H9 (cell line): Measurements from ENCODE around the gene MTCL1. TPM values are rescaled to one million over a fixed set of nuclear protein-coding genes. Genes with fewer than 3 reads are reported as not detected.
A peak's percentile ranks its signal among the peaks of the same experiment; 100 is the strongest.

Experiments
- DNase-seq: peaks from one replicate; pipeline ENCODE4 v3.0.0-alpha.2; 2017
- H2AFZ ChIP-seq: one replicate; pipeline ENCODE4 v1.6.1; 2013; ENCODE audit warnings: mild to moderate bottlenecking, low read length, control low read depth, moderate library complexity
- H2AK5ac ChIP-seq: 2 replicates; pipeline ENCODE4 v1.6.1; 2013; ENCODE audit warnings: low read length, control low read depth, mixed read lengths; ENCODE audit not compliant: insufficient read length
- H2BK120ac ChIP-seq: one replicate; pipeline ENCODE4 v1.6.1; 2013; ENCODE audit warnings: low read depth, mild to moderate bottlenecking, low read length, control low read depth, inconsistent platforms; ENCODE audit not compliant: poor library complexity, severe bottlenecking
- H2BK12ac ChIP-seq: 2 replicates; pipeline ENCODE4 v1.6.1; 2013; ENCODE audit warnings: low read length, control low read depth, mixed read lengths, low read depth; ENCODE audit not compliant: insufficient read length
- H2BK15ac ChIP-seq: 2 replicates; pipeline ENCODE4 v1.6.1; 2013; ENCODE audit warnings: low read depth, low read length, control low read depth
- H2BK20ac ChIP-seq: one replicate; pipeline ENCODE4 v1.6.1; 2013; ENCODE audit warnings: low read depth, mild to moderate bottlenecking, low read length, control low read depth, inconsistent platforms; ENCODE audit not compliant: poor library complexity, severe bottlenecking
- H2BK5ac ChIP-seq: 2 replicates; pipeline ENCODE4 v1.6.1; 2013; ENCODE audit warnings: low read length, control low read depth, mixed read lengths; ENCODE audit not compliant: insufficient read length
- H3K14ac ChIP-seq: 2 replicates; pipeline ENCODE4 v1.6.1; 2013; ENCODE audit warnings: low read length, control low read depth; ENCODE audit not compliant: insufficient read depth
- H3K18ac ChIP-seq: 2 replicates; pipeline ENCODE4 v1.6.1; 2013; ENCODE audit warnings: low read depth, mild to moderate bottlenecking, mixed read lengths, low read length, control low read depth; ENCODE audit not compliant: insufficient read length
- H3K23ac ChIP-seq: 2 replicates; pipeline ENCODE4 v1.6.1; 2013; ENCODE audit warnings: low read length, control low read depth, mixed read lengths, low read depth; ENCODE audit not compliant: insufficient read length
- H3K23me2 ChIP-seq: 2 replicates; pipeline ENCODE4 v1.6.1; 2013; ENCODE audit warnings: low read depth, mild to moderate bottlenecking, mixed read lengths, low read length, control low read depth; ENCODE audit not compliant: insufficient read length, poor library complexity, severe bottlenecking
- H3K27ac ChIP-seq: 2 replicates; pipeline ENCODE4 v1.5.1; 2013; ENCODE audit warnings: low read length, control low read depth, mixed read lengths, low read depth; ENCODE audit not compliant: insufficient read length
- H3K27me3 ChIP-seq: 2 replicates; pipeline ENCODE4 v1.6.1; 2013; ENCODE audit warnings: low read length, control low read depth, inconsistent platforms; ENCODE audit not compliant: insufficient read depth
- H3K4ac ChIP-seq: 2 replicates; pipeline ENCODE4 v1.6.1; 2013; ENCODE audit warnings: low read depth, mild to moderate bottlenecking, control low read depth, inconsistent platforms, low read length, moderate library complexity
- H3K4me1 ChIP-seq: 2 replicates; pipeline ENCODE4 v1.6.1; 2013; ENCODE audit warnings: low read length, control low read depth, inconsistent platforms; ENCODE audit not compliant: insufficient read depth
- H3K4me2 ChIP-seq: 2 replicates; pipeline ENCODE4 v1.6.1; 2013; ENCODE audit warnings: low read length, control low read depth, mixed read lengths; ENCODE audit not compliant: insufficient read length, insufficient read depth
- H3K56ac ChIP-seq: 2 replicates; pipeline ENCODE4 v1.6.1; 2013; ENCODE audit warnings: low read depth, mild to moderate bottlenecking, mixed read lengths, low read length, control low read depth; ENCODE audit not compliant: insufficient read length
- H3K79me1 ChIP-seq: 2 replicates; pipeline ENCODE4 v1.6.1; 2013; ENCODE audit warnings: low read depth, mild to moderate bottlenecking, moderate library complexity, low read length, control low read depth, inconsistent platforms; ENCODE audit not compliant: insufficient read depth, poor library complexity, severe bottlenecking
- H3K79me2 ChIP-seq: 2 replicates; pipeline ENCODE4 v1.6.1; 2013; ENCODE audit warnings: low read length, control low read depth, inconsistent platforms; ENCODE audit not compliant: insufficient read depth
- H3K9ac ChIP-seq: 2 replicates; pipeline ENCODE4 v1.6.1; 2013; ENCODE audit warnings: low read length, control low read depth, mixed read lengths; ENCODE audit not compliant: insufficient read length; ENCODE audit errors: extremely low read depth
- H3K9me3 ChIP-seq: one replicate; pipeline ENCODE4 v1.6.1; 2013; ENCODE audit warnings: low read depth, low read length, inconsistent platforms; ENCODE audit not compliant: control insufficient read depth
- H3T11ph ChIP-seq: one replicate; pipeline ENCODE4 v1.6.1; 2013; ENCODE audit warnings: mild to moderate bottlenecking, low read length, control low read depth, inconsistent platforms
- H4K20me1 ChIP-seq: one replicate; pipeline ENCODE4 v1.6.1; 2013; ENCODE audit not compliant: control insufficient read depth, insufficient read length, insufficient read depth
- H4K5ac ChIP-seq: 2 replicates; pipeline ENCODE4 v1.6.1; 2013; ENCODE audit warnings: low read depth, mild to moderate bottlenecking, mixed read lengths, low read length, control low read depth; ENCODE audit not compliant: insufficient read length
- H4K8ac ChIP-seq: replicated peaks from 2 replicates; pipeline ENCODE4 v1.6.1; 2013; ENCODE audit warnings: low read length, control low read depth, mixed read lengths, low read depth; ENCODE audit not compliant: insufficient read length
- H4K91ac ChIP-seq: 2 replicates; pipeline ENCODE4 v1.6.1; 2013; ENCODE audit warnings: low read depth, mild to moderate bottlenecking, moderate library complexity, mixed read lengths, low read length, control low read depth; ENCODE audit not compliant: insufficient read length
- H3K27ac Mint-ChIP-seq, 3 experiments: 2 replicates in 2 of 3; 3 replicates in 1 of 3; pipeline ENCODE4 v1.8.0; 2020 to 2021; ENCODE audit warnings: mixed read lengths in 3 of 3, mild to moderate bottlenecking in 1 of 3, moderate library complexity in 1 of 3
- H3K27me3 Mint-ChIP-seq: 2 replicates; pipeline ENCODE4 v1.8.0; 2021; ENCODE audit warnings: low read depth, mild to moderate bottlenecking, moderate library complexity, mixed read lengths
- H3K36me3 Mint-ChIP-seq, 3 experiments: 2 replicates in 2 of 3; 3 replicates in 1 of 3; pipeline ENCODE4 v1.8.0; 2020 to 2021; ENCODE audit warnings: low read depth in 3 of 3, mixed read lengths in 3 of 3; ENCODE audit not compliant: insufficient read depth in 1 of 3
- H3K4me1 Mint-ChIP-seq, 2 experiments: 2 replicates each; pipeline ENCODE4 v1.8.0; 2020; ENCODE audit warnings: mixed read lengths in 2 of 2
- H3K4me3 Mint-ChIP-seq, 2 experiments: 2 replicates in 1 of 2; 3 replicates in 1 of 2; pipeline ENCODE4 v1.8.0; 2020 to 2021; ENCODE audit warnings: mild to moderate bottlenecking in 2 of 2, mixed read lengths in 2 of 2, moderate library complexity in 1 of 2
- H3K9me3 Mint-ChIP-seq, 2 experiments: 2 replicates in 1 of 2; 3 replicates in 1 of 2; pipeline ENCODE4 v1.8.0; 2020; ENCODE audit warnings: mild to moderate bottlenecking in 2 of 2, mixed read lengths in 2 of 2, moderate library complexity in 1 of 2
- WGBS: extraction: QIAGEN DNeasy Blood & Tissue Kit; methylation state at CpG from one replicate; pipeline ENCODE4 v1.1.7; 2013; ENCODE audit warnings: missing lambda C conversion rate, low lambda C conversion rate, mixed read lengths; ENCODE audit not compliant: insufficient read length; ENCODE audit errors: extremely low coverage; 5-methylcytosine and 5-hydroxymethylcytosine counted together
- total RNA-seq: library from RNA; stranded (reverse); gene quantifications from 2 replicates; pipeline ENCODE4 v1.2.1, GENCODE V29; 2021
- TF ChIP-seq, protein P1 (sequence below): fragments of 200-600 bp; sonication (generic); conservative IDR thresholded peaks from 3 replicates; pipeline ENCODE4 v1.8.0; 2021; ENCODE audit warnings: antibody characterized with exemption, mild to moderate bottlenecking

Gene MTCL1
- total RNA-seq, 1 experiment from 2014 or later = 50.7 TPM

DNA sequence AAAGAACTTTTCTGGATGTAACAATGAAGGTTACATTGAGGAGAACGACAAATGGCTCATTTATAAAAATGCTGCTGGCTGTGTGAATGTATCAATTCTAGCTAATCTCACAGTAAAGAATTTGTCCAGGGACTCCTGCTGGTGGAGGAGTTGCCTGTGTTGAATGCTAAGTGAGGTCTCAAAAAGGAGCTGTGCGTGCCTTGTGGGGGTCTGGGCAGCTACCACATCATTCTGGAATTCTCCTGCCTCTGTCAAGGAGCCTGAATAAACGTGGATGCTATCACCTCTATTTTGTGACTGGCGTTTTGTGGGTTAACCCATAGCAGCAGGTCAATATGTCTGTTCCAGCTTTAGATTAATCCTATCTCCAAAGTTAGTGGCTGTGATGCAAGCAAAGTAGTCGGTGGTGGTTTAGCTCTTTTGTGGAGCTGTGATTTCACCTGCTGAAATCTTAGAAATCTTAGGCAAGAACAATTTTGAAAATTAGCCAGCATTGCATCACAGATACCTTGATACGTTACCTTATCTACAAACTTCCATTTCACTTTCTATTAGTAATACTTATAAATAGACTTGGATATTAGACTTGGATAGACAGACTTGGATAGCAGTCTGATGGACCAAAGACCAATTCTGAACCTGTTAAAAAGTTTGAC lies 96.8 kb downstream of the MTCL1 start:
- H3K4me2 ChIP-seq = no peak overlapping the region
- no peak for DNase-seq
- no peak overlapping the region for H3K27ac ChIP-seq

More for the DNA sequence above, 96.8 kb downstream of the MTCL1 start:
- Histone ChIP-seq H2BK120ac (no peak overlapping the region), H3K23me2 (no peaks in the 10 kb centered on the region), H2BK20ac (no peak overlapping the region), H2BK15ac (no peak overlapping the region), H3K9ac (no peak overlapping the region), H3K27me3 (no peaks in the 10 kb centered on the region), H3K79me1 (no peaks in the 10 kb centered on the region), H2AFZ (no peak overlapping the region), H3K4ac (no peak overlapping the region), H2BK5ac (no peak overlapping the region), H4K5ac (no peak overlapping the region), H2BK12ac (no peak overlapping the region), H3K14ac (no peak overlapping the region), H3K23ac (no peak overlapping the region), H4K91ac (no peak overlapping the region), H3K79me2 (no peaks in the 10 kb centered on the region), H3T11ph (no peak overlapping the region), H3K9me3 (no peaks in the 10 kb centered on the region), H3K18ac (no peak overlapping the region), H4K20me1 (no peaks in the 10 kb centered on the region), H2AK5ac (no peak overlapping the region), H3K4me1 (peaks cover 7% of the 10 kb centered on the region), H3K56ac (no peak overlapping the region), H4K8ac (no peak overlapping the region)
- Mint-ChIP-seq H3K9me3 (no peaks in the 10 kb centered on the region), H3K4me3 (no peak overlapping the region), H3K27ac (peak overlapping the region in 1 of 3 experiments; percentile 98; a peak in 4 of 7 replicates), H3K27me3 (no peaks in the 10 kb centered on the region), H3K36me3 (peaks cover 0 to 38% (median 34%) of the 10 kb centered on the region in 3 experiments; a peak in 6 of 7 replicates), H3K4me1 (peaks cover 37 to 40% of the 10 kb centered on the region in 2 experiments)
- no CpG with 5 or more reads among the region's 6 CpGs for WGBS
- TF ChIP-seq, protein P1, sequence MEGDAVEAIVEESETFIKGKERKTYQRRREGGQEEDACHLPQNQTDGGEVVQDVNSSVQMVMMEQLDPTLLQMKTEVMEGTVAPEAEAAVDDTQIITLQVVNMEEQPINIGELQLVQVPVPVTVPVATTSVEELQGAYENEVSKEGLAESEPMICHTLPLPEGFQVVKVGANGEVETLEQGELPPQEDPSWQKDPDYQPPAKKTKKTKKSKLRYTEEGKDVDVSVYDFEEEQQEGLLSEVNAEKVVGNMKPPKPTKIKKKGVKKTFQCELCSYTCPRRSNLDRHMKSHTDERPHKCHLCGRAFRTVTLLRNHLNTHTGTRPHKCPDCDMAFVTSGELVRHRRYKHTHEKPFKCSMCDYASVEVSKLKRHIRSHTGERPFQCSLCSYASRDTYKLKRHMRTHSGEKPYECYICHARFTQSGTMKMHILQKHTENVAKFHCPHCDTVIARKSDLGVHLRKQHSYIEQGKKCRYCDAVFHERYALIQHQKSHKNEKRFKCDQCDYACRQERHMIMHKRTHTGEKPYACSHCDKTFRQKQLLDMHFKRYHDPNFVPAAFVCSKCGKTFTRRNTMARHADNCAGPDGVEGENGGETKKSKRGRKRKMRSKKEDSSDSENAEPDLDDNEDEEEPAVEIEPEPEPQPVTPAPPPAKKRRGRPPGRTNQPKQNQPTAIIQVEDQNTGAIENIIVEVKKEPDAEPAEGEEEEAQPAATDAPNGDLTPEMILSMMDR = no peak
